ENCODE results near the gene IVNS1ABP.

DNA sequence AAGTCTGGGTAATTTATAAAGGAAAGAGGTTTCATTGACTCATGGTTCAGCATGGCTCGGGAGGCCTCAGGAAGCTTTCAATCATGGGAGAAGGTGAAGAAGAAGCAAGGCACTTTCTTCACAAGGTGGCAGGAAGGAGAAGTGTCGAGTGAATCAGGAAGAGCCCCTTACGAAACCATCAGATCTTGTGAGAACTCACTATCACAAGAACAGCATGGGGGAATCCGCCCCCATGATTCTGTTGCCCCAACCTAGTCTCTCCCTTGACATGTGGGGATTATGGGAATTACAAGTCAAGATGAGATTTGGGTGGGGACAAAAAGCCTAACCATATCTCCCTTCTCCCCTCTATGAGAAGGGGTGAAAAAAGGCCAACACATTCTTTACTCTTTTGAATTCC lies 11.2 kb upstream of the IVNS1ABP start:
- TF ChIP-seq, protein P1, sequence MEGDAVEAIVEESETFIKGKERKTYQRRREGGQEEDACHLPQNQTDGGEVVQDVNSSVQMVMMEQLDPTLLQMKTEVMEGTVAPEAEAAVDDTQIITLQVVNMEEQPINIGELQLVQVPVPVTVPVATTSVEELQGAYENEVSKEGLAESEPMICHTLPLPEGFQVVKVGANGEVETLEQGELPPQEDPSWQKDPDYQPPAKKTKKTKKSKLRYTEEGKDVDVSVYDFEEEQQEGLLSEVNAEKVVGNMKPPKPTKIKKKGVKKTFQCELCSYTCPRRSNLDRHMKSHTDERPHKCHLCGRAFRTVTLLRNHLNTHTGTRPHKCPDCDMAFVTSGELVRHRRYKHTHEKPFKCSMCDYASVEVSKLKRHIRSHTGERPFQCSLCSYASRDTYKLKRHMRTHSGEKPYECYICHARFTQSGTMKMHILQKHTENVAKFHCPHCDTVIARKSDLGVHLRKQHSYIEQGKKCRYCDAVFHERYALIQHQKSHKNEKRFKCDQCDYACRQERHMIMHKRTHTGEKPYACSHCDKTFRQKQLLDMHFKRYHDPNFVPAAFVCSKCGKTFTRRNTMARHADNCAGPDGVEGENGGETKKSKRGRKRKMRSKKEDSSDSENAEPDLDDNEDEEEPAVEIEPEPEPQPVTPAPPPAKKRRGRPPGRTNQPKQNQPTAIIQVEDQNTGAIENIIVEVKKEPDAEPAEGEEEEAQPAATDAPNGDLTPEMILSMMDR (conservative IDR thresholded peaks at IDR 0.05 in 1 of 2, IDR thresholded peaks at IDR 0.05 in 1 of 2; ENCODE audit: extremely low read depth in 1 of 2, insufficient read depth in 1 of 2, low read depth in 1 of 2, low read length in 2 of 2), result no peak
- TF ChIP-seq EZH2 (IDR thresholded peaks at IDR 0.05; ENCODE audit: borderline replicate concordance, low read length), result no peak
